GM23338 (cell line): ENCODE measurements around the gene F2. TPM values are rescaled to one million over a fixed set of nuclear protein-coding genes. Genes with fewer than 3 reads are reported as not detected.

Experiments used
- ATAC-seq: fragments of 200-7000 bp; cut with Tn5 transposase; 3 replicates; pipeline ENCODE4 v1.9.1; 2020
- DNase-seq: peaks from one replicate; pipeline ENCODE4 v3.0.0-alpha.2; 2015; ENCODE audit warnings: low spot score
- H2AFZ ChIP-seq: fragments of 200-600 bp; sonication (generic); 2 replicates; pipeline ENCODE4 v1.8.0; 2016; ENCODE audit warnings: antibody characterized with exemption, mild to moderate bottlenecking, moderate library complexity
- H3F3A ChIP-seq: fragments of 200-600 bp; sonication (generic); replicated peaks from 2 replicates; pipeline ENCODE4 v1.8.0; 2017; ENCODE audit warnings: antibody characterized with exemption, mixed run types, low read depth
- H3K27ac ChIP-seq: fragments of 200-600 bp; sonication (generic); 2 replicates; pipeline ENCODE4 v1.6.1; 2016; ENCODE audit warnings: low read depth
- H3K27me3 ChIP-seq: fragments of 200-600 bp; sonication (generic); 2 replicates; pipeline ENCODE4 v1.8.0; 2016; ENCODE audit warnings: mild to moderate bottlenecking, mixed run types, moderate library complexity; ENCODE audit not compliant: insufficient read depth
- H3K36me3 ChIP-seq: fragments of 200-600 bp; sonication (generic); 2 replicates; pipeline ENCODE4 v1.8.0; 2016; ENCODE audit warnings: mild to moderate bottlenecking; ENCODE audit not compliant: insufficient read depth
- H3K4me1 ChIP-seq: fragments of 200-600 bp; sonication (generic); 2 replicates; pipeline ENCODE4 v1.8.0; 2016; ENCODE audit warnings: mild to moderate bottlenecking, moderate library complexity; ENCODE audit not compliant: insufficient read depth
- H3K4me2 ChIP-seq: fragments of 200-600 bp; sonication (generic); 2 replicates; pipeline ENCODE4 v1.7.1; 2017; ENCODE audit warnings: mixed run types
- H3K4me3 ChIP-seq: fragments of 200-600 bp; sonication (generic); 2 replicates; pipeline ENCODE4 v1.6.1; 2016; ENCODE audit warnings: mixed run types
- H3K79me2 ChIP-seq: fragments of 200-600 bp; sonication (generic); replicated peaks from 2 replicates; pipeline ENCODE4 v1.8.0; 2017; ENCODE audit warnings: mild to moderate bottlenecking; ENCODE audit not compliant: insufficient read depth
- H3K9me2 ChIP-seq: fragments of 200-600 bp; sonication (generic); 2 replicates; pipeline ENCODE4 v1.8.0; 2017; ENCODE audit not compliant: insufficient read depth
- H4K20me1 ChIP-seq: fragments of 200-600 bp; sonication (generic); replicated peaks from 2 replicates; pipeline ENCODE4 v1.8.0; 2017; ENCODE audit warnings: mild to moderate bottlenecking; ENCODE audit not compliant: insufficient read depth
- H3K27ac Mint-ChIP-seq: 2 replicates; pipeline ENCODE4 v1.8.0; 2020; ENCODE audit warnings: inconsistent platforms, mild to moderate bottlenecking, moderate library complexity, mixed read lengths
- H3K27me3 Mint-ChIP-seq: 3 replicates; pipeline ENCODE4 v1.8.0; 2022; ENCODE audit warnings: low read depth, mild to moderate bottlenecking, moderate library complexity, mixed read lengths, inconsistent platforms; ENCODE audit not compliant: insufficient read depth, poor library complexity
- H3K36me3 Mint-ChIP-seq: 3 replicates; pipeline ENCODE4 v1.8.0; 2021; ENCODE audit warnings: low read depth, mild to moderate bottlenecking, inconsistent platforms, moderate library complexity, mixed read lengths
- H3K4me1 Mint-ChIP-seq: 3 replicates; pipeline ENCODE4 v1.8.0; 2020; ENCODE audit warnings: mild to moderate bottlenecking, inconsistent platforms, mixed read lengths
- H3K4me3 Mint-ChIP-seq: 3 replicates; pipeline ENCODE4 v1.8.0; 2021; ENCODE audit warnings: moderate library complexity, mild to moderate bottlenecking, inconsistent platforms, mixed read lengths
- H3K9me3 Mint-ChIP-seq: 3 replicates; pipeline ENCODE4 v1.8.0; 2020; ENCODE audit warnings: moderate library complexity, mild to moderate bottlenecking, inconsistent platforms, mixed read lengths
- EZH2 ChIP-seq: fragments of 200-600 bp; sonication (generic); IDR thresholded peaks from one replicate; pipeline ENCODE4 v1.8.0; 2017; ENCODE audit warnings: antibody characterized with exemption, mild to moderate bottlenecking, low read depth; ENCODE audit not compliant: unreplicated experiment
- EZH2phosphoT487 ChIP-seq: fragments of 200-600 bp; sonication (generic); IDR thresholded peaks from one replicate; pipeline ENCODE4 v1.8.1; 2018; ENCODE audit warnings: antibody characterized with exemption; ENCODE audit not compliant: unreplicated experiment
- NANOG ChIP-seq: IDR thresholded peaks from 2 replicates; pipeline ENCODE4 v1.6.1; 2016; ENCODE audit warnings: antibody characterized with exemption, borderline replicate concordance
- STAT1 ChIP-seq: IDR thresholded peaks from one replicate; pipeline ENCODE4 v1.6.1; 2016; ENCODE audit warnings: antibody characterized with exemption; ENCODE audit not compliant: unreplicated experiment
- ZNF114 ChIP-seq: fragments of 250-450 bp; sonication (Bioruptor Pico); IDR thresholded peaks from 2 replicates; pipeline ENCODE4 v1.5.0; 2020; ENCODE audit warnings: mild to moderate bottlenecking, moderate library complexity
- ZNF331 ChIP-seq: fragments of 250-450 bp; sonication (Bioruptor Pico); IDR thresholded peaks from 2 replicates; pipeline ENCODE4 v1.5.0; 2020; ENCODE audit warnings: low read depth, mild to moderate bottlenecking, moderate library complexity
- ZNF462 ChIP-seq: fragments of 250-450 bp; sonication (Bioruptor Pico); IDR thresholded peaks from 2 replicates; pipeline ENCODE4 v1.5.0; 2020; ENCODE audit warnings: mild to moderate bottlenecking, moderate library complexity
- polyA plus RNA-seq: library from polyadenylated mRNA; unstranded; fragments of >200 nt; fragmentation: Nextera tagmentation; extraction: Ambion mirVana; gene quantifications from 2 replicates; pipeline ENCODE4 v1.2.1, GENCODE V29; 2016
- total RNA-seq: library from RNA; depleted of rRNA; stranded (reverse); fragments of >200 nt; shearing (Covaris generic); gene quantifications from 2 replicates; pipeline ENCODE4 v1.2.3, GENCODE V29; 2014
- TF ChIP-seq, protein P1 (sequence below): IDR thresholded peaks from 2 replicates; pipeline ENCODE4 v1.6.1; 2016; ENCODE audit warnings: antibody characterized with exemption

The F2 gene
- total and polyA plus RNA-seq, 2 experiments from 2014 or later: 0.21 TPM; not detected in 1

GRCh38 chr11:46747150-46747549 lies 28.1 kb downstream of the F2 start (continued):
- TF ChIP-seq ZNF462: no peak
- no peak for TF ChIP-seq ZNF114 (CRISPR knock-in tag)
- TF ChIP-seq ZNF331 (CRISPR knock-in tag): no peak

DNA sequence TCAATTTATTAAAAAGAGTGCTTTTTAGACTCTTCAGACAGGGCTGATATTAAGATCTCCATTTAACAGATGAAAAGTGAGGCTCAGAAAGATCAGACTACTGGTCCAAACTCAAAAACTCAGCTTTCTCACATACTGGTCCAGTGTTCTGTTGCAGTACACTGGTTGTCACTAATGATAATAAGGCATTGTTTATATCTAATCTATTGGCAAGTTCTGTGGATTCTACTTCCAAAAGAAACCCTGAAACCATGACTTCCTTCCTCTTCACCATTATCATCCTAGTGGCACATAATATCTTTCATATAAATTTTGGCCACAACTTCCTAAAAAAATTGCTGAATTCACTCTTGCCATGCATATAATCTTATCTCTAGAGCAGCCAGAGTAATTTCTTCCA lies 36.9 kb downstream of the F2 start:
- Histone ChIP-seq H3K4me2 (no peak overlapping the region), H3F3A (peaks cover 7% of the 10 kb centered on the region; the same call in 1 of the 2 replicates), H3K79me2 (no peaks in the 10 kb centered on the region), H3K27ac (no peak overlapping the region), H3K4me3 (no peak overlapping the region), H3K36me3 (peaks cover 76% of the 10 kb centered on the region), H3K4me1 (no peaks in the 10 kb centered on the region), H3K27me3 (no peaks in the 10 kb centered on the region), H4K20me1 (peaks cover 16% of the 10 kb centered on the region), H2AFZ (no peak overlapping the region), H3K9me2 (no peaks in the 10 kb centered on the region)
- H3K27ac Mint-ChIP-seq: no peak overlapping the region
- H3K4me1 Mint-ChIP-seq: no peaks in the 10 kb centered on the region
- ATAC-seq: no peak
- H3K27me3 Mint-ChIP-seq: no peaks in the 10 kb centered on the region
- H3K9me3 Mint-ChIP-seq: no peaks in the 10 kb centered on the region
- H3K4me3 Mint-ChIP-seq: no peak overlapping the region
- H3K36me3 Mint-ChIP-seq: peaks cover 88% of the 10 kb centered on the region
- no peak for DNase-seq
- TF ChIP-seq NANOG (no peak), ZNF114 (CRISPR knock-in tag) (no peak), ZNF462 (no peak), EZH2 (no peak), STAT1 (no peak), ZNF331 (CRISPR knock-in tag) (no peak), EZH2phosphoT487 (no peak)
- TF ChIP-seq, protein P1, sequence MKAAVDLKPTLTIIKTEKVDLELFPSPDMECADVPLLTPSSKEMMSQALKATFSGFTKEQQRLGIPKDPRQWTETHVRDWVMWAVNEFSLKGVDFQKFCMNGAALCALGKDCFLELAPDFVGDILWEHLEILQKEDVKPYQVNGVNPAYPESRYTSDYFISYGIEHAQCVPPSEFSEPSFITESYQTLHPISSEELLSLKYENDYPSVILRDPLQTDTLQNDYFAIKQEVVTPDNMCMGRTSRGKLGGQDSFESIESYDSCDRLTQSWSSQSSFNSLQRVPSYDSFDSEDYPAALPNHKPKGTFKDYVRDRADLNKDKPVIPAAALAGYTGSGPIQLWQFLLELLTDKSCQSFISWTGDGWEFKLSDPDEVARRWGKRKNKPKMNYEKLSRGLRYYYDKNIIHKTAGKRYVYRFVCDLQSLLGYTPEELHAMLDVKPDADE: no peak
